GM12878 (cell line): Measurements from ENCODE around the gene MRPS27. TPM values are rescaled to one million over a fixed set of nuclear protein-coding genes. Genes with fewer than 3 reads are reported as not detected.
A peak's percentile ranks its signal among the peaks of the same experiment; 100 is the strongest.

Experiments
- ATAC-seq: fragments of 200-7000 bp; cut with Tn5 transposase; 3 replicates; pipeline ENCODE4 v1.9.1; 2020; ENCODE audit warnings: mild to moderate bottlenecking, moderate library complexity
- BruUV-seq: library from RNA; stranded (reverse); fragments of 400-500 nt; replicated peaks from 2 replicates; lab custom pipeline; 2021; lab: Mats Ljungman, UMichigan
- CTCF ChIA-PET: fragments of 300-600 bp; sonication (Branson Sonifier 250); formaldehyde crosslinking; extraction: SDS; loops from one replicate; lab custom pipeline; 2021; ENCODE audit warnings: inconsistent platforms; lab: Yijun Ruan, JAX
- POLR2A ChIA-PET: fragments of 350-600 bp; formaldehyde crosslinking; extraction: SDS; loops from one replicate; lab custom pipeline; 2021; ENCODE audit warnings: inconsistent platforms; lab: Charles Lee
- RAD21 ChIA-PET: fragments of 300-600 bp; sonication (Branson Sonifier 250); formaldehyde crosslinking; loops from one replicate; lab custom pipeline; 2023; ENCODE audit warnings: antibody characterized with exemption; ENCODE audit not compliant: unreplicated experiment; lab: Charles Lee
- SMC1A ChIA-PET: fragments of 300-600 bp; sonication (Branson Sonifier 250); formaldehyde crosslinking; loops from one replicate; lab custom pipeline; 2023; ENCODE audit not compliant: unreplicated experiment, uncharacterized antibody; lab: Charles Lee
- DNase-seq: peaks from one replicate; pipeline ENCODE4 v3.0.0-alpha.2; 2011; ENCODE audit warnings: low read depth, low spot score
- FAIRE-seq: peaks from 3 replicates; lab custom pipeline; 2011; peaks lifted over from hg19 to GRCh38; lab: Jason Lieb, UNC
- H2AFZ ChIP-seq: 2 replicates; pipeline ENCODE4 v1.6.0; 2011; ENCODE audit warnings: low read depth, low read length, control low read depth; ENCODE audit not compliant: control insufficient read depth
- H3K27ac ChIP-seq: 2 replicates; pipeline ENCODE4 v1.5.1; 2011; ENCODE audit warnings: control low read depth; ENCODE audit not compliant: control insufficient read depth, insufficient read depth
- H3K27me3 ChIP-seq, 2 experiments: replicated peaks in 1 of 2; 2 replicates each; pipeline versions ENCODE4 v1.6.0 to v1.6.1; 2011; ENCODE audit warnings: low read length in 1 of 2; ENCODE audit not compliant: control insufficient read depth in 2 of 2, insufficient read depth in 2 of 2
- H3K36me3 ChIP-seq, 2 experiments: 2 replicates each; pipeline ENCODE4 v1.5.1; 2011; ENCODE audit warnings: low read length in 1 of 2; ENCODE audit not compliant: control insufficient read depth in 2 of 2, insufficient read depth in 2 of 2
- H3K4me1 ChIP-seq: 2 replicates; pipeline ENCODE4 v1.6.1; 2011; ENCODE audit warnings: mild to moderate bottlenecking, low read length, moderate library complexity, mixed read lengths; ENCODE audit not compliant: control insufficient read depth, insufficient read depth
- H3K4me2 ChIP-seq: 2 replicates; pipeline ENCODE4 v1.6.0; 2011; ENCODE audit warnings: control low read depth; ENCODE audit not compliant: control insufficient read depth, insufficient read depth
- H3K4me3 ChIP-seq: fragments of 200-600 bp; sonication (generic); 2 replicates; pipeline ENCODE4 v1.5.1; 2016
- H3K79me2 ChIP-seq: 2 replicates; pipeline ENCODE4 v1.6.0; 2011; ENCODE audit warnings: low read length; ENCODE audit not compliant: control insufficient read depth, insufficient read depth
- H3K9ac ChIP-seq: 2 replicates; pipeline ENCODE4 v1.8.0; 2011; ENCODE audit warnings: low read length, control low read depth, mixed read lengths; ENCODE audit not compliant: control insufficient read depth, insufficient read depth
- H3K9me3 ChIP-seq: replicated peaks from 3 replicates; pipeline ENCODE4 v1.5.1; 2011; ENCODE audit warnings: mild to moderate bottlenecking, low read length; ENCODE audit not compliant: control insufficient read depth, insufficient read depth
- H4K20me1 ChIP-seq: 2 replicates; pipeline ENCODE4 v1.6.0; 2011; ENCODE audit not compliant: control insufficient read depth, insufficient read depth
- ASH2L ChIP-seq: fragments of 300-600, 200-600 bp; sonication (generic); IDR thresholded peaks from 2 replicates; pipeline ENCODE4 v1.6.1; 2017; ENCODE audit warnings: low read depth, mild to moderate bottlenecking, borderline replicate concordance
- CTCF ChIP-seq, 3 experiments: IDR thresholded peaks in 2 of 3; conservative IDR thresholded peaks in 1 of 3; 2 replicates each; pipeline ENCODE4 v1.5.1; 2011; ENCODE audit warnings: low read depth in 3 of 3, low read length in 3 of 3, mild to moderate bottlenecking in 3 of 3, control low read depth in 2 of 3, moderate library complexity in 2 of 3, inconsistent platforms in 1 of 3, mixed read lengths in 1 of 3; ENCODE audit not compliant: control insufficient read depth in 2 of 3, insufficient read depth in 1 of 3; ENCODE audit errors: extremely low read depth in 1 of 3
- ESRRA ChIP-seq: IDR thresholded peaks from 2 replicates; pipeline ENCODE4 v1.6.1; 2012; ENCODE audit warnings: mild to moderate bottlenecking, low read length, improper control_type of control experiment
- RAD21 ChIP-seq: IDR thresholded peaks from 2 replicates; pipeline ENCODE4 v1.6.1; 2011; ENCODE audit warnings: mild to moderate bottlenecking, low read depth, low read length, moderate library complexity; ENCODE audit not compliant: insufficient read depth
- SMC3 ChIP-seq: IDR thresholded peaks from 2 replicates; pipeline ENCODE4 v1.6.1; 2011; ENCODE audit warnings: low read length, improper control_type of control experiment, borderline replicate concordance
- SP1 ChIP-seq: IDR thresholded peaks from one replicate; pipeline ENCODE4 v1.6.1; 2011; ENCODE audit warnings: low read depth, low read length
- SREBF1 ChIP-seq: IDR thresholded peaks from 2 replicates; pipeline ENCODE4 v1.6.1; 2012; ENCODE audit warnings: mild to moderate bottlenecking, low read length
- ZBED1 ChIP-seq: IDR thresholded peaks from 2 replicates; pipeline ENCODE4 v1.6.1; 2016; ENCODE audit warnings: borderline replicate concordance
- ZBTB11 ChIP-seq: fragments of 450-650 bp; formaldehyde crosslinking; IDR thresholded peaks from 2 replicates; pipeline ENCODE4 v1.5.0; 2022; ENCODE audit warnings: mild to moderate bottlenecking, missing genetic modification characterization
- ZNF384 ChIP-seq: IDR thresholded peaks from 2 replicates; pipeline ENCODE4 v1.6.1; 2012; ENCODE audit warnings: low read depth, mild to moderate bottlenecking, low read length, improper control_type of control experiment, borderline replicate concordance
- WGBS: methylation state at CpG from one replicate; pipeline ENCODE4 v1.1.6; 2016; ENCODE audit warnings: low lambda C conversion rate; ENCODE audit not compliant: insufficient replicate concordance, insufficient coverage; ENCODE audit errors: missing lambda C conversion rate; 5-methylcytosine and 5-hydroxymethylcytosine counted together
- in situ Hi-C: fragments of 300-500 bp; cut with MboI; formaldehyde crosslinking; loops from 9 replicates; pipeline ENCODE4 v1.14.3; 2018; ENCODE audit warnings: mixed read lengths
- intact Hi-C: fragments of 100-400 bp; cut with micrococcal nuclease; formaldehyde crosslinking; loops from one replicate; pipeline ENCODE4 v1.14.2; 2022; ENCODE audit not compliant: unreplicated experiment
- polyA plus RNA-seq, 11 experiments: library from polyadenylated mRNA; depleted of rRNA in 4 of 11; unstranded in 6 of 11; stranded (reverse) in 5 of 11; fragments of >200 nt; fragmentation: Nextera tagmentation in 4 of 11; fragmentation: Illumina TruSeq in 1 of 11; extraction: Ambion mirVana in 4 of 11; extraction: Trizol in 1 of 11; gene quantifications; 1 replicate in 1 of 11; 2 replicates in 10 of 11; pipeline versions ENCODE4 v1.2.1 to v1.2.3, GENCODE V29; 2011 to 2016; ENCODE audit warnings: inconsistent platforms in 2 of 11, missing spikeins in 2 of 11, low read depth in 1 of 11
- total RNA-seq, 4 experiments: library from RNA; depleted of rRNA in 3 of 4; stranded (reverse); fragments of >200 nt in 3 of 4; fragmentation: Illumina TruSeq in 1 of 4; extraction: Trizol in 1 of 4; gene quantifications; 2 replicates each; pipeline versions ENCODE4 v1.2.1 to v1.2.3, GENCODE V29; 2013 to 2021

MRPS27 gene
- total and polyA plus RNA-seq, 10 of the 15 experiments (the other 5 are each of a cell fraction or from before 2014, with no cell fraction given) = 61.0 to 128 (median 93.0) TPM

GRCh38 chr5:72244862-72245371 lies 75.1 kb downstream of the MRPS27 start:
- in situ Hi-C loops = loop anchor here (10.0 kb wide), 1 partner anchor 460 kb away; no protein-coding TSS in a partner anchor
- Histone ChIP-seq H3K36me3 (peaks cover 0 to 6% of the 10 kb centered on the region in 2 experiments; a peak in 3 of 4 replicates), H3K4me3 (no peak overlapping the region), H3K79me2 (peaks cover 3% of the 10 kb centered on the region), H3K4me2 (no peak overlapping the region), H3K9me3 (no peaks in the 10 kb centered on the region), H3K27ac (no peak overlapping the region), H3K4me1 (peaks cover 10% of the 10 kb centered on the region; the same call in 1 of the 2 replicates)
- CTCF ChIA-PET = interaction anchor here (0.6 to 2.4 kb wide), 22 partner anchors 9 to 467 kb away, joined by 3 to 19 read pairs (median 4); no protein-coding TSS in a partner anchor
- no peak for FAIRE-seq
- WGBS = 87% methylated on average over 2 of the region's 2 CpGs
- no TSS peak for BruUV-seq
- TF ChIP-seq SMC3 (peak; percentile 27; the same call in 1 of the 2 replicates), CTCF (IDR thresholded peaks at IDR 0.05 in 2 of 3, conservative IDR thresholded peaks at IDR 0.05 in 1 of 3; ENCODE audit: control insufficient read depth in 2 of 3, extremely low read depth in 1 of 3, insufficient read depth in 1 of 3, low read depth in 3 of 3, low read length in 3 of 3) (peak; percentile 39 to 51 (median 48); a peak in 5 of 6 replicates), SREBF1 (no peak), ESRRA (no peak), ZBED1 (no peak), ASH2L (no peak), ZNF384 (no peak), RAD21 (peak; percentile 56), ZBTB11 (CRISPR knock-in tag) (no peak), SP1 (no peak)
- TF ChIP-seq, all 136 proteins: peak for 3
- Histone ChIP-seq H3K9ac (no peak overlapping the region), H4K20me1 (no peaks in the 10 kb centered on the region), H2AFZ (no peak overlapping the region), H3K27me3 (no peaks in the 10 kb centered on the region)
- DNase-seq (no peak), ATAC-seq (peak; percentile 95)
- POLR2A ChIA-PET = no interaction called here
- SMC1A ChIA-PET = interaction anchor here (0.6 to 2.6 kb wide), 11 partner anchors 10 to 106 kb away, joined by 3 to 13 read pairs (median 4); no protein-coding TSS in a partner anchor
- intact Hi-C loops = loop anchor here (2.0 to 10.0 kb wide), 2 partner anchors 106 to 460 kb away; no protein-coding TSS in a partner anchor
- RAD21 ChIA-PET = interaction anchor here (0.6 to 1.6 kb wide), 9 partner anchors 11 to 462 kb away, joined by 3 to 8 read pairs (median 3); no protein-coding TSS in a partner anchor
